Tibial nerve (tissue), 4 donors: ENCODE results near the gene ZNF549.

Source experiments
- CTCF ChIP-seq, 5 experiments: fragments of 200-600 bp in 3 of 5; fragments of 450-650 bp in 2 of 5; sonication (generic) in 3 of 5; IDR thresholded peaks; one replicate each; pipeline ENCODE4 v1.5.1; 2016 to 2019; ENCODE audit warnings: antibody characterized with exemption in 5 of 5, mild to moderate bottlenecking in 3 of 5, moderate library complexity in 2 of 5
- EP300 ChIP-seq, 2 donors: sonication (generic); formaldehyde crosslinking; IDR thresholded peaks; one replicate each; pipeline ENCODE4 v1.6.1; 2017; ENCODE audit warnings: antibody characterized with exemption in 2 of 2, mild to moderate bottlenecking in 1 of 2
- POLR2A ChIP-seq, 2 donors: fragments of 450-650 bp; IDR thresholded peaks; one replicate each; pipeline ENCODE4 v1.6.1; 2017; ENCODE audit warnings: antibody characterized with exemption in 2 of 2, mild to moderate bottlenecking in 2 of 2, moderate library complexity in 2 of 2

GRCh38 chr19:57599377-57599760 lies 72.2 kb downstream of the ZNF549 start:
- TF ChIP-seq POLR2A (IDR thresholded peaks at IDR 0.05) = no peak
- no peak for TF ChIP-seq CTCF (IDR thresholded peaks at IDR 0.05)
- no peak for TF ChIP-seq EP300 (IDR thresholded peaks at IDR 0.05)
